ENCODE data around the gene OR2D3.
"Not testable (repeated sequence)": the region's sequence is repeated elsewhere in the genome, so short reads cannot be mapped to it uniquely, and the experiment has no call there.

The OR2D3 gene

DNA sequence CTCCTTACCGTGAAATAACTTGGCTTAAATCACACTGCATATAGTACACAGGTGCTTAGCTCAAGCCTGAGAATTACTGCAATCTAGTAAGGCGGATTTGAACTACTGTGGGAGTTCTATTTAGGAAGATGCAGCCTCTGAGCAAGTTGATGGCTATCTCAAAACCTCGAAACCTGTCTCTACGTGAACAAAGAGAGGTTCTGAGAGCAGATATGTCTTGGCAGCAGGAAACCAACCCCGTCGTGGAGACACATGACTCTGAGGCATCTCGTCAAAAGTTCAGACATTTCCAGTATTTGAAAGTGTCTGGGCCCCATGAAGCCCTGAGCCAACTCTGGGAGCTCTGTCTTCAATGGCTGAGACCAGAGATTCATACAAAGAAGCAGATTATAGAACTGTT is 11.3 kb downstream of the OR2D3 start:
- Histone ChIP-seq H2AFZ (no peak overlapping the region), H3K79me2 (no peaks in the 10 kb centered on the region), H3K36me3 (ENCODE audit: control insufficient read depth, insufficient read depth, low read length) (no peaks in the 10 kb centered on the region), H3K27ac (no peak overlapping the region), H3K4me3 (ENCODE audit: low read depth, low read length) (no peak overlapping the region), H3K9ac (no peak overlapping the region), H3K27me3 (ENCODE audit: control insufficient read depth, insufficient read depth, low read length) (no peaks in the 10 kb centered on the region), H3K4me2 (ENCODE audit: low read length) (no peak overlapping the region), H3K9me3 (ENCODE audit: control insufficient read depth, low read length) (no peaks in the 10 kb centered on the region), H3K4me1 (no peaks in the 10 kb centered on the region)
- TF ChIP-seq, protein P1, sequence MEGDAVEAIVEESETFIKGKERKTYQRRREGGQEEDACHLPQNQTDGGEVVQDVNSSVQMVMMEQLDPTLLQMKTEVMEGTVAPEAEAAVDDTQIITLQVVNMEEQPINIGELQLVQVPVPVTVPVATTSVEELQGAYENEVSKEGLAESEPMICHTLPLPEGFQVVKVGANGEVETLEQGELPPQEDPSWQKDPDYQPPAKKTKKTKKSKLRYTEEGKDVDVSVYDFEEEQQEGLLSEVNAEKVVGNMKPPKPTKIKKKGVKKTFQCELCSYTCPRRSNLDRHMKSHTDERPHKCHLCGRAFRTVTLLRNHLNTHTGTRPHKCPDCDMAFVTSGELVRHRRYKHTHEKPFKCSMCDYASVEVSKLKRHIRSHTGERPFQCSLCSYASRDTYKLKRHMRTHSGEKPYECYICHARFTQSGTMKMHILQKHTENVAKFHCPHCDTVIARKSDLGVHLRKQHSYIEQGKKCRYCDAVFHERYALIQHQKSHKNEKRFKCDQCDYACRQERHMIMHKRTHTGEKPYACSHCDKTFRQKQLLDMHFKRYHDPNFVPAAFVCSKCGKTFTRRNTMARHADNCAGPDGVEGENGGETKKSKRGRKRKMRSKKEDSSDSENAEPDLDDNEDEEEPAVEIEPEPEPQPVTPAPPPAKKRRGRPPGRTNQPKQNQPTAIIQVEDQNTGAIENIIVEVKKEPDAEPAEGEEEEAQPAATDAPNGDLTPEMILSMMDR (IDR thresholded peaks at IDR 0.05) = no peak

DNA sequence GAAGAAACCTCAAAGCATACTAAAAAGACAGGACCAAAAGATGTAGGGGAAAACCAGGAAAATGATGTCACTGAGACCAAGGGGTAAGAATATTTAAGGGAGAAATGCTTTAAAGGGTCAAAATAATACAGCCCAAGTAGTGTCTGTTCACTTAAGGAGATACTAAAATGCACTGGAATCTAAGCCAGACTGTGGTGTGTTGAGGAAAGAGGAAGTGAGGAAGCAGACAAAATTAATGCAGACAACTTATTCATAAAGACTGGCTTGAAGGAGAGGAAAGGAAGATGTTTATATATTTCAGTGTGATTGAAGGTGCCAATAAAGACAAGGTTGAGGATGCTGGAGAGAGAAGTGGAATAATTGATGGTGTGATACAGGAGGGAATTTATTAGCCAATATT is 21.2 kb downstream of the OR2D3 start:
- TF ChIP-seq, protein P1 (IDR thresholded peaks at IDR 0.05) = no peak
- Histone ChIP-seq H3K27ac (no peak overlapping the region), H3K9me3 (ENCODE audit: control insufficient read depth, low read length) (no peaks in the 10 kb centered on the region), H3K36me3 (ENCODE audit: control insufficient read depth, insufficient read depth, low read length) (no peaks in the 10 kb centered on the region), H3K4me2 (ENCODE audit: low read length) (no peak overlapping the region), H3K27me3 (ENCODE audit: control insufficient read depth, insufficient read depth, low read length) (no peaks in the 10 kb centered on the region), H3K4me1 (no peaks in the 10 kb centered on the region), H3K79me2 (no peaks in the 10 kb centered on the region), H3K4me3 (ENCODE audit: low read depth, low read length) (no peak overlapping the region), H2AFZ (no peak overlapping the region), H3K9ac (no peak overlapping the region)

DNA sequence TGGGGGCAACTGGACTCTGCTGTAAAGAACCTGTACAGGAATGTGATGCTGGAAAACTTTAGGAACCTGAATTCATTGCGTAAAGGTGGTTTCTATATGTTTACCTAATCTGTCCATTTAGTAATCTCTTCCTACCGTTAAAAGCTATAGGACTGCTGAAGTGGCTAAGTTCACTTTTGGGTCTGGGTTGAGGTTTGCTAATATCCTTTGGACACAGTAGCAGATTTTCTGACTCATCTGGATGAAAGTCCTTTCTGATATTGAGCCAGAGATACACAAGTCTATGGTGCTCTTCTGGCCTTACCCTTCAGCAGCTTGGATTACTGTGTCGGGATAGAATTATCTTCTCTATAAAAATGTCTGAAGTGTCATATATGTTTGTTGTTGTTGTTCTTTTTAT is 22.3 kb downstream of the OR2D3 start:
- no peak overlapping the region for H3K4me2 ChIP-seq (ENCODE audit: low read length)
- H3K36me3 ChIP-seq (ENCODE audit: control insufficient read depth, insufficient read depth, low read length) = no peaks in the 10 kb centered on the region
- no peak overlapping the region for H3K9ac ChIP-seq
- H2AFZ ChIP-seq = no peak overlapping the region
- H3K27ac ChIP-seq = no peak overlapping the region
- H3K79me2 ChIP-seq = no peaks in the 10 kb centered on the region
- no peaks in the 10 kb centered on the region for H3K9me3 ChIP-seq (ENCODE audit: control insufficient read depth, low read length)
- H3K4me1 ChIP-seq = no peaks in the 10 kb centered on the region
- H3K4me3 ChIP-seq (ENCODE audit: low read depth, low read length) = no peak overlapping the region
- H3K27me3 ChIP-seq (ENCODE audit: control insufficient read depth, insufficient read depth, low read length) = no peaks in the 10 kb centered on the region
- TF ChIP-seq, protein P1 (IDR thresholded peaks at IDR 0.05) = no peak

DNA sequence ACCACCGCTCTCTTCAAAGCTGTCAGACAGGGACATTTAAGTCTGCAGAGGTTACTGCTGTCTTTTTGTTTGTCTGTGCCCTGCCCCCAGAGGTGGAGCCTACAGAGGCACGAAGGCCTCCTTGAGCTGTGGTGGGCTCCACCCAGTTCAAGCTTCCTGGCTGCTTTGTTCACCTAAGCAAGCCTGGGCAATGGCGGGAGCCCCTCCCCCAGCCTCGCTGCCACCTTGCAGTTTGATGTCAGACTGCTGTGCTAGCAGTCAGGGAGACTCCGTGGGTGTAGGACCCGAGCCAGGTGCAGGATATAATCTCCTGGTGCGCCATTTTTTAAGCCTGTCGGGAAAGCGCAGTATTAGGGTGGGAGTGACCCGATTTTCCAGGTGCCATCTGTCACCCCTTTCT is 33.4 kb downstream of the OR2D3 start:
- not testable (repeated sequence) for H3K36me3 ChIP-seq (ENCODE audit: control insufficient read depth, insufficient read depth, low read length); H3K9me3 ChIP-seq (ENCODE audit: control insufficient read depth, low read length); H3K4me3 ChIP-seq (ENCODE audit: low read depth, low read length); H3K4me1 ChIP-seq; H3K79me2 ChIP-seq; H2AFZ ChIP-seq; H3K27me3 ChIP-seq (ENCODE audit: control insufficient read depth, insufficient read depth, low read length); H3K4me2 ChIP-seq (ENCODE audit: low read length); H3K27ac ChIP-seq; H3K9ac ChIP-seq

DNA sequence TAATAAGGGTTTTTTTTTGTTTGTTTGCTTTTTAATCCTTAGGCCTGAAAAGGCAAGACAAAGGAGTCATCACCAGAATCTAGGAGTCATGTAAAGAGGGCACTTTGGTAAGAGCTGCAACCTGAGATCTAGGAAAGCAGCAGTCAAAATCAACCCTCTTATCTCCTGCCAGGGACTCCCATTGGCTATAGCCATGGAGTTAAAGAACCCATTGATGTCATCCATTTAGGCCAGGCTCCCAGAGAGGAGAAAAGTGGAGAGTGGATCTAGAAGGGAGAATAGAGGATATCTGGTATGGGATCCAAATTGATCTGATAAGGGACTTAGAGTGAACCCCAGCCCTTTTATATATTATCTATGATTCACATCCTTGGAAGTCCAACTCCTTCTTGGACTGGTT is 41.3 kb downstream of the OR2D3 start:
- H3K9ac ChIP-seq = no peak overlapping the region
- no peak overlapping the region for H2AFZ ChIP-seq
- no peak overlapping the region for H3K4me3 ChIP-seq (ENCODE audit: low read depth, low read length)
- no peaks in the 10 kb centered on the region for H3K4me1 ChIP-seq
- no peaks in the 10 kb centered on the region for H3K9me3 ChIP-seq (ENCODE audit: control insufficient read depth, low read length)
- no peak overlapping the region for H3K27ac ChIP-seq
- TF ChIP-seq, protein P1 (IDR thresholded peaks at IDR 0.05) = no peak
- no peaks in the 10 kb centered on the region for H3K36me3 ChIP-seq (ENCODE audit: control insufficient read depth, insufficient read depth, low read length)
- no peak overlapping the region for H3K4me2 ChIP-seq (ENCODE audit: low read length)
- H3K27me3 ChIP-seq (ENCODE audit: control insufficient read depth, insufficient read depth, low read length) = no peaks in the 10 kb centered on the region
- no peaks in the 10 kb centered on the region for H3K79me2 ChIP-seq
